ENCODE measurements around the gene PNLDC1. TPM values are rescaled to one million over a fixed set of nuclear protein-coding genes. Genes with fewer than 3 reads are reported as not detected.
"Not testable (repeated sequence)": the region's sequence is repeated elsewhere in the genome, so short reads cannot be mapped to it uniquely, and the experiment has no call there.

The PNLDC1 gene
- total and polyA plus RNA-seq, 12 donors: 0.09 to 0.72 (median 0.22) TPM; not detected in 6

- H3K9me3 ChIP-seq: no peaks in the 10 kb centered on the region
- H3K4me3 ChIP-seq: peak within 1 kb of the TSS; percentile 92 to 99 (median 98)
- peak; percentile 91 to 97 (median 94) for ATAC-seq
- WGBS, 2 donors: 0% methylated on average over 64 of the region's 64 CpGs
- H3K36me3 ChIP-seq: peaks cover 0 to 68% (median 18%) of the 10 kb centered on the region in 9 donors
- H3K27me3 ChIP-seq: no peaks in the 10 kb centered on the region
- intact Hi-C loops (cut with DNase I): loop anchor here in 9 of 10 donors (2.0 to 10.0 kb wide), 11 partner anchors 27 to 245 kb away; partner anchors contain the start of genes SOD2 (in 6 of the 9), WTAP (in 4 of the 9) and ACAT2 (in 2 of the 9)
- TF ChIP-seq CTCF (IDR thresholded peaks at IDR 0.05): no peak
- peaks cover 12 to 63% (median 45%) of the 10 kb centered on the region in 9 donors for H3K4me1 ChIP-seq
- peak within 1 kb of the TSS; percentile 81 to 99 (median 94) for H3K27ac ChIP-seq
- DNase-seq: peak; percentile 99 to 100
Measured at GRCh38 chr6:159789377-159790148, 10.5 kb upstream of the PNLDC1 start, which contains the start of gene TCP1. Gene TCP1 (minus strand): TSS chr6:159789602. CDS start chr6:159789468, 134 bp downstream.

- ATAC-seq (peak; percentile 91 to 97 (median 96)), DNase-seq (peak; percentile 91 to 95)
- Histone ChIP-seq H3K36me3 (peaks cover 0 to 64% (median 11%) of the 10 kb centered on the region in 9 donors), H3K4me3 (peak within 1 kb of the TSS; percentile 92 to 99 (median 98)), H3K9me3 (no peaks in the 10 kb centered on the region), H3K4me1 (peaks cover 12 to 63% (median 45%) of the 10 kb centered on the region in 9 donors), H3K27me3 (no peaks in the 10 kb centered on the region), H3K27ac (peak within 1 kb of the TSS; percentile 81 to 99 (median 94))
- 0% methylated on average over 56 of the region's 56 CpGs for WGBS, 2 donors
- intact Hi-C loops (cut with DNase I): loop anchor here in 5 of 10 donors (2.0 to 10.0 kb wide), 4 partner anchors 64 to 244 kb away; partner anchors contain the start of genes SOD2 (in 4 of the 5) and WTAP (in 1 of the 5)
- no peak for TF ChIP-seq CTCF (IDR thresholded peaks at IDR 0.05)
Measured at GRCh38 chr6:159790149-159790955, 9.7 kb upstream of the PNLDC1 start, which contains the start of gene MRPL18. Gene MRPL18 (plus strand): TSS chr6:159790467. CDS start chr6:159790588, 121 bp downstream.

- H3K4me3 ChIP-seq: peak overlapping the region; percentile 54 to 99 (median 98)
- no peak for DNase-seq
- peaks cover 0 to 63% (median 8%) of the 10 kb centered on the region in 9 donors for H3K36me3 ChIP-seq
- peaks cover 12 to 57% (median 45%) of the 10 kb centered on the region in 9 donors for H3K4me1 ChIP-seq
- intact Hi-C loops (cut with DNase I): loop anchor here in 5 of 10 donors (2.0 to 10.0 kb wide), 4 partner anchors 64 to 244 kb away; partner anchors contain the start of genes SOD2 (in 4 of the 5) and WTAP (in 1 of the 5)
- no peak for TF ChIP-seq CTCF (IDR thresholded peaks at IDR 0.05)
- H3K9me3 ChIP-seq: no peaks in the 10 kb centered on the region
- WGBS, 2 donors: 17% methylated on average over 18 of the region's 18 CpGs
- no peaks in the 10 kb centered on the region for H3K27me3 ChIP-seq
- no peak for ATAC-seq
- peak overlapping the region; percentile 47 to 99 (median 94) for H3K27ac ChIP-seq
Measured at GRCh38 chr6:159790956-159791598, 9.0 kb upstream of the PNLDC1 start.

- Histone ChIP-seq H3K4me1 (peaks cover 7 to 30% (median 24%) of the 10 kb centered on the region in 9 donors), H3K36me3 (peaks cover 0 to 81% (median 38%) of the 10 kb centered on the region in 9 donors)
- H3K27ac ChIP-seq, DNase-seq, H3K9me3 ChIP-seq, H3K27me3 ChIP-seq, ATAC-seq, H3K4me3 ChIP-seq: not testable (repeated sequence)
- intact Hi-C loops (cut with DNase I): loop anchor here in 3 of 10 donors (5.0 to 10.0 kb wide), 2 partner anchors 103 to 240 kb away; partner anchors contain the start of gene SOD2 (in 3 of the 3)
- WGBS, 2 donors: 68 to 80% methylated on average over 8 of the region's 8 CpGs
Measured at GRCh38 chr6:159794976-159795375, 5.1 kb upstream of the PNLDC1 start.
